ENCODE results near the gene ULK4.

- no peak for TF ChIP-seq CTCF (IDR thresholded peaks at IDR 0.05; ENCODE audit: low read depth, low read length)
- TF ChIP-seq MAX (IDR thresholded peaks at IDR 0.05; ENCODE audit: low read depth, low read length), result no peak
- TF ChIP-seq POLR2A (IDR thresholded peaks at IDR 0.05; ENCODE audit: extremely low read depth, insufficient read length), result no peak
Observed at GRCh38 chr3:41296556-41296955, 665.3 kb downstream of the ULK4 start.

Measured in NB4 (cell line).